ENCODE results near the gene PDGFRB.

The PDGFRB gene

DNA sequence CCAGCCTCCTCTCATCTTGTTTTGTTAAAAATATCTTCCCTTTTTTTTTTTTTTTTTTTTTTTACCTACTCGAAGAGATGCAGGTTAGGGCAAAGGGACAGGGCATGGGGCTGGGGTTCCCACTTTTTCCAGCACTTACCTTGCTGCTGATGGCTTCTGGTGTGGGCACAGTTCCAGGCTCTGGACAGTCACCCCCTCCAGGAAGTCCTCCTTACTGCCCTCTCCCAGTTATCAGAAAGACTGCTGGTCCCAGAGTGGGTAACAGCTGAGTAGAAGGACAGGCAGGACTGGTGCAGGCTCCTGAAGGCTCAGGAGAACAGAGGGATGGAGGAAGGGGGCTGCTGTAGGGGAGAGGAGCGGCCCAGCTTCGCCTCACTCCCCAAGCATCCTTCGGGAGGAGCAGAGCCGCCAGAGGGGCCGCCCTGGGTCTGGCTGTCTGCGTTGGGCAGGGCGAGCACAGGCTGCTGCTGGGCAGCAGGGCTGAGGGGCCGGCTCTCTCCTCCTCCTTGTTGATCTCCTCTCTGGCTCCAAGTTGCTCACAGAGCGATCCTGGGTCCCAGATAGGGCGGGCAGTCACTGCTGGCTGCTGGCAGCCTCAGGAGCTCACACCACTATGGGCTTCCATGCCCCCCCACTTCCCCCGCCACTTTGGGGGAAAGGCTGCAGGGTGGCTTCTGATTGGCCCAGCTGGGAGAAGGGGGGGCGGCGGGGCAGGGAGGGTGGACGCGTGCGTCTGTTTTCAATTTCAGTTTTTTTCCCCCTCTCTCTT lies at the start of gene PDGFRB:
TSS of gene PDGFRB (minus strand) at position 588 of the 769 bp plus-strand sequence. CDS start 18,798 bp downstream, outside the sequence.
- in situ Hi-C loops (cut with MboI; ENCODE audit: low sequenced_read_pairs), result no loop called here

DNA sequence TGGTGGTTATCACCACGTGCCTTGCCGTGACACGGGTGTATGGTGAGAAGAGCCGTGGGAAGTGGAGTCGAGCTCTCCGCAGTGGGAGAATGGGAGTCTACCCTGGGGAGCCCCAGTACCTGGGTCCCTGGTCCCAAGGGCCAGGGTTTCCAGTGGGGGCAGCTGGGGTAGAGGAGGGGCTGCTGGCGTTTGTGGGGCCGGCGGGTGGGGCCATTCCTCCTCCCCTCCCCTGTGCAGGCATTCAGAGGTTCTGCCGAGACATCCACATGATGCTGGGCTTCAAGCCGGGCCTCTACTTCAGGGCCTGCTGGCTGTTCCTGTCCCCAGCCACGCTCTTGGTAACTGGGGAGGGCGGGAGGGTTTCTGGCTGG lies 48.9 kb upstream of the PDGFRB start:
- in situ Hi-C loops (cut with MboI; ENCODE audit: low sequenced_read_pairs), result loop anchor here (25.0 kb wide), 1 partner anchor 167 kb away; no protein-coding TSS in a partner anchor

GRCh38 chr5:150203832-150204589 lies 48.4 kb upstream of the PDGFRB start:
- in situ Hi-C loops (cut with MboI; ENCODE audit: low sequenced_read_pairs), result loop anchor here (25.0 kb wide), 1 partner anchor 167 kb away; no protein-coding TSS in a partner anchor

DNA sequence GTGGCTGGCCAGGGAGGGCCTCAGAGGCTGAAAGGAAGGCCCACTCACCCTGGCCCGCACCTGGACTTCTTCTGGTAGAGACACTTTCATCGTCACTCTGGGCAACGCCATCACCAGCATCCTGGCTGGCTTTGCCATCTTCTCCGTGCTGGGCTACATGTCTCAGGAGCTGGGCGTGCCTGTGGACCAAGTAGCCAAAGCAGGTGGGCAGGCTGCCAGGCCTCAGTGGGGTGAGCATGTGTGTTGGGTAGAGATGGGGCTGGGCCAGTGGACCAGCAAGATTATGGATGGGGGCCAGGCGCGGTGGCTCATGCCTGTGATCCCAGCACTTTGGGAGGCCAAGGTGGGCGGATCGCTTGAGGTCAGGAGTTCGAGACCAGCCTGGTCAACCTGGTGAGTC lies 46.9 kb upstream of the PDGFRB start:
- in situ Hi-C loops (cut with MboI; ENCODE audit: low sequenced_read_pairs), result loop anchor here (25.0 kb wide), 1 partner anchor 165 kb away; no protein-coding TSS in a partner anchor

DNA sequence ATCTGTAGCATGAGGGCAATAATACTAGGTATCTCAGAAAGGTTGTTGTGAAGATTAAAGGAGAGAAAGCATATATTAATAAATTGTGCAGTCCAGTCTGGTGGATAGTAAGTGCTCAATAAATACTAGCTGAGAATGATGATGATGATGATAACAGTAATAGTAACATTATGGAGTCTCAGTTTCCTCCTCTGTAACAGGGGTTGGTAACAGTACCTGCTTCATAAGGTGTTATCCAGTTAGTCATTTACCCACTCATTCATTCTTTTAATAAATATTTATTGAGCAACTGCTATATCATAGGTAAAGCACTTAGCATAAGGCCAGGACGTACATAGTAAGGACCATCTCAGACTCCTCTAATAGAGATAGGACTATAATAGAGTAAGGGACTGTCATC lies 41.8 kb upstream of the PDGFRB start:
- in situ Hi-C loops (cut with MboI; ENCODE audit: low sequenced_read_pairs), result no loop called here

- in situ Hi-C loops (cut with MboI; ENCODE audit: low sequenced_read_pairs), result no loop called here
Observed at GRCh38 chr5:150196986-150197385, 41.3 kb upstream of the PDGFRB start.

DNA sequence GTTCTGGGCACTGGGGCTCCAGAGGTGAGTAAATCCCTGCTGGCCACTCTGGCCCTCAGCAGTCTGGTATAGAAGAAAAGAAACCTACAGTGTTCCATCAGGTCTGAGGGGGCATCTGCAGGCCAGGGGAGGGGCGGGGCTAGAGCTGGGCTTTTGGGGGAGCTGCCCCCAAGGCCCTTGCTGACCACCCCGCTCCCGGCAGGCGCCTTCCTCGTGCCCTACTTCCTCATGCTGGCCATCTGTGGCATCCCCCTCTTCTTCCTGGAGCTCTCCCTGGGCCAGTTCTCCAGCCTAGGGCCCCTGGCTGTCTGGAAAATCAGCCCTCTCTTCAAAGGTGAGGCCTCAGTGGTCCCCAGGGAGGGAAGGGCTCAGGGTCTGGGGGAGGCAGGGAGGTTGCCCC lies 40.9 kb upstream of the PDGFRB start:
- in situ Hi-C loops (cut with MboI; ENCODE audit: low sequenced_read_pairs), result no loop called here

DNA sequence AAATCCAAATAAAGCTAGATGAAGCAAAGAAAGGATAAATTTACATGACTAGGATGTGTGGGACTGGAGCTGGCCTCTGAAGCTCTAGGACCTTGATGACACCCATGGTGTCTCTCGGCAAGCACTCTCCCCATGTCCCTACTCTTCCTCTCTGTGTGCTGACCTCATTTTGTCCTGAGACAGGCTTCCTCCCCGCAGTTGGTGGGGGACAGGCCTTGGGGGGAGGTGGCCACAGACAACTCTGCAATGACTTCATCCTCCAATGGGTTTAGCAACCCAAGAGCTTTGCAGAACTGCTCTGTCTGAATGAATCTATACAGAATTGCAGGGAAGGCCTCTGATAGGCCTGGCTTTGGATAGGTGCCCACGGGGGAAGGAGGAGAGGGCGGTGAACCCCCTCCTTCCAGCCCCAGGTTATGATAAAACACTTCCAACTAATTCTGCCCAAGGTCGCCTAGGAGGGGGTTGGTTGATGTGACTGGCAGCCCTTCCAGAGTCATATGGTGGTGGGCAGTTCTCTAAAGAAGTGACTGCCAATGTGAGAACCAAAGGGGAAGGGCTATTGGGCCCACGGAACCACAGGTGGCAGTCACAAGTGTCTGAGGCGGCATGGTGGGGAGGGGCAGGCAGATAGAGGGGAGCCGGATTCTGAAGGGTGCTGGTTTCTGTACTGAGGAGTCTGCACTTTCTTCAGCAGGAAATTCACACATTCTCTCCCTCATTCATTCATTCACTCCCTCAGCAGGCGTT lies 40.3 kb upstream of the PDGFRB start:
- in situ Hi-C loops (cut with MboI; ENCODE audit: low sequenced_read_pairs), result no loop called here

DNA sequence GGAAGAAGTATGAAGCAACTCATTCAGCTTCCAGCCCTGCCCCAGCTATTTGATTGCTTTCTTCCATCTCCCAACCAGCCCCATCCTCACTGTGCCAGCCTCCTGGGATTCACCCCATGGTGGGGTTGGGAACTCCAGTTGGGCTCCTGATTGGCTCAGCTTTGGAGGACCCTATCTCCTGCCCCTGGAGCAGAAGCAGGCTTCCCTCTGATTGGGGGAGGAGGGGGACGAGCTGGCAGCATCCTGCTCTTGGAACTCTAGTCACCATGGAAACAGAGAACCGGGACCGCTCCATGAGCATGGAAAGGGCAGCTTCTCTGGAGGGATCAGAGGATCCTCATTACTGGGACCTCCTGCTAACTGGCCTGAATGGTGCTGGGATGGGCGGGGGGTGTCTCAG lies 36.8 kb upstream of the PDGFRB start:
- in situ Hi-C loops (cut with MboI; ENCODE audit: low sequenced_read_pairs), result no loop called here

GRCh38 chr5:150190987-150191386 lies 35.3 kb upstream of the PDGFRB start:
- in situ Hi-C loops (cut with MboI; ENCODE audit: low sequenced_read_pairs), result no loop called here

GRCh38 chr5:150190503-150190979 lies 34.9 kb upstream of the PDGFRB start:
- in situ Hi-C loops (cut with MboI; ENCODE audit: low sequenced_read_pairs), result no loop called here

- in situ Hi-C loops (cut with MboI; ENCODE audit: low sequenced_read_pairs), result no loop called here
Observed at GRCh38 chr5:150189728-150190502, 34.3 kb upstream of the PDGFRB start, which contains the start of gene SLC6A7. SLC6A7 (plus strand) TSS chr5:150190062; CDS start chr5:150190328, 266 bp downstream.

GRCh38 chr5:150189326-150189725 lies 33.7 kb upstream of the PDGFRB start:
- in situ Hi-C loops (cut with MboI; ENCODE audit: low sequenced_read_pairs), result no loop called here

GRCh38 chr5:150188146-150188842 lies 32.6 kb upstream of the PDGFRB start:
- in situ Hi-C loops (cut with MboI; ENCODE audit: low sequenced_read_pairs), result no loop called here

GRCh38 chr5:150186897-150187296 lies 31.3 kb upstream of the PDGFRB start:
- in situ Hi-C loops (cut with MboI; ENCODE audit: low sequenced_read_pairs), result no loop called here

DNA sequence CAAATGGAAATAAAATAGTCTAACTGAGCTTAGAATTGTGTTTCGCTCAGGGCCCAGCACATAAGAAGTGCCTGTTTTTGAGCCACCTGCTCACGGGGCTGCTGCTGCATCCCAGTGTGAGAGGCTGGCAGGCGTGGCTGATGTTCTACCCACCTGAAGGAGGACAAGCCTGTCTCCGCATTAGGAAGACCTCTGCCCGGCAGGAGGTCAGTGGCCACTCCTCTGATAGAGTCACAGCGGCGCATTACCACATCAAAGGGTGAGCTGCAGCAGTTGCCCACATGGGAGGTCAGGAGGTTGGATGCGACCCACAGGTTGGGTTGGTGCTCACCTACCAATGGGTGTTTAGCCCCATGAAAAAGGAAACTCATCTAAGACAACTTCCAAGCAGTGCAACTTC lies 30.5 kb upstream of the PDGFRB start:
- in situ Hi-C loops (cut with MboI; ENCODE audit: low sequenced_read_pairs), result no loop called here

DNA sequence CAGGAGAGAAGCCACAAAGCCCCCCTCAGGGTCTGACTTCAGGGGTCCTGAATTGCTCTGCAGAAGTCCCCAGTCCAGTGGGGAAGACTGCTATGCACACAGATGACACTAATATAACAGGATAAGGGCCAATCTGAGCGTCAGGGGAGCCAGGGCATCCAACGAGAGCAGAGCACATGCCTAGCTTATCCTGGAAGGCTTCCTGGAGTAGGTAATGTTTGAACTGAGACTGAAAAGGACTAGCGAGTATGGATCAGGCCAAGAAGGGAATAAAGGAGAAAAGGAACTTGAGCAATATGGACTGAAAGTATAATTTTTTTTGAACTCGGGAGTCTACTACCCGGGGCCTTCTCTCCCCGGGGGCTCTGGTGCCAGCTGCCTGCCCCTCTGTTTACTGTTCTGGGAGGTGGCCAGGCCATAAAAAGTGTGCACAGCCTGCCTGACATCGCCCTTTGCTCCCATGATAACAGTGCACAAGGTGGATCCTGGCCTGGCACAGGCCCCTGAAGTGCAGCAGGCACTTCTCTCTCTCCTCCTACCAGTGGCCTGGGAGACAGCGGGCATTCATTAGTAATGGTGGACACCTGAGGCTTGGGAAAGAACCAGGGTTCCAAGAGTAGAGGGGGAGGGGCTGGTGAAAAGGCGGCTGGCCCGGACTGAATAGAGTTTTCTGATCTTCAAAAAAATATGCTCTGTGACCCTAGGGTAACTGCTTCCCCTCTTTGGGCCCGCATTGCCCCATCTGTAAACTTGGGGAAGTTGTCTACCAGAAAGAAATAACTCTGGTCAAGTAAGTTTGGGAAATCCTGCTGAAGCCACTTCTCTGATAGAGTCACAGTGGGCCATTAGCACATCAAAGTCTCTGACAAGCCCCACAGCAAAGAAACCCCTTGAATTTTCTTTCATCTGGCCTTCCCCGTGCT lies 29.6 kb upstream of the PDGFRB start:
- in situ Hi-C loops (cut with MboI; ENCODE audit: low sequenced_read_pairs), result no loop called here

DNA sequence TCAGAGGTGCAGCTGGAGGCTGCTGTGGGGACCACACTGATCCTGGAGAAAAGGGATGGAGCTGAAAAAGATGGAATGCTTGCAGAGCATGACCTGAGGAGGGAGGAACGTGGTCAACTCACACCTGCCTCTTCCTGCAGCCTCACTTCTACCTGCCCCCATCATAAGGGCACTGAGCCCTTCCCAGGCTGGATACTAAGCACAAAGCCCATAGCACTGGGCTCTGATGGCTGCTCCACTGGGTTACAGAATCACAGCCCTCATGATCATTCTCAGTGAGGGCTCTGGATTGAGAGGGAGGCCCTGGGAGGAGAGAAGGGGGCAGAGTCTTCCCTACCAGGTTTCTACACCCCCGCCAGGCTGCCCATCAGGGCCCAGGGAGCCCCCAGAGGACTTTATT lies 28.4 kb upstream of the PDGFRB start:
- in situ Hi-C loops (cut with MboI; ENCODE audit: low sequenced_read_pairs), result no loop called here

DNA sequence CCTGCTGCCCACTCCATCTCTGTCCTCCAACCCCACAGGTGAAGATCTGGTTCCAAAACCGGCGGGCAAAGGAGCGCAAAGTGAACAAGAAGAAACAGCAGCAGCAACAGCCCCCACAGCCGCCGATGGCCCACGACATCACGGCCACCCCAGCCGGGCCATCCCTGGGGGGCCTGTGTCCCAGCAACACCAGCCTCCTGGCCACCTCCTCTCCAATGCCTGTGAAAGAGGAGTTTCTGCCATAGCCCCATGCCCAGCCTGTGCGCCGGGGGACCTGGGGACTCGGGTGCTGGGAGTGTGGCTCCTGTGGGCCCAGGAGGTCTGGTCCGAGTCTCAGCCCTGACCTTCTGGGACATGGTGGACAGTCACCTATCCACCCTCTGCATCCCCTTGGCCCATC lies 27.8 kb upstream of the PDGFRB start:
- in situ Hi-C loops (cut with MboI; ENCODE audit: low sequenced_read_pairs), result no loop called here

Data from HL-60/S4 treated with phorbol 12-myristate 13-acetate at 8.2 ng/mL for 4 days and 3 days (cell line).